ENCODE results near the gene GSTM1. TPM values are rescaled to one million over a fixed set of nuclear protein-coding genes. Genes with fewer than 3 reads are reported as not detected.

GSTM1 gene
- total RNA-seq, 1 donor from 2014 or later, result not detected

DNA sequence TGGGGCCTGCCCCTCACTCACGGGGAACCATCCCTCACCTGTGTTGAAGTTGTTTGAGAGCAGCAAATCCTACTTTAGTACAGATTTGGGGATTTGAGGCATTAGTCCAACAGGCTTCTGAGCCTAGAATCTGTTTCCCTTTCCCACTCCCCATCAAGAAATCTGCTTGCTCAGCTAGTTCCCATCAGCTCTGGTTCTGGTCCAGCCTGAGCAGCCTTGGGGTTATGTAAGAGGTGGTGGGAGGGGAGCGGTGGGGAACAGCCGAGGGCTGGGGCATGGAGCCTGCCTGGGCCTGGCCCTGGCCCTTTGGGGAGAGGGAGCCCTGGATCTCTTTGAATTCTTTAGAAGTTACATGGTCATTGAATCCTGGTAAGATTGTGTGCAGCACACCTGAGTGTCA, 28.5 kb downstream of the GSTM1 start:
- TF ChIP-seq EZH2 (IDR thresholded peaks at IDR 0.05; ENCODE audit: insufficient read depth, low read length), result no peak
- TF ChIP-seq, protein P1, sequence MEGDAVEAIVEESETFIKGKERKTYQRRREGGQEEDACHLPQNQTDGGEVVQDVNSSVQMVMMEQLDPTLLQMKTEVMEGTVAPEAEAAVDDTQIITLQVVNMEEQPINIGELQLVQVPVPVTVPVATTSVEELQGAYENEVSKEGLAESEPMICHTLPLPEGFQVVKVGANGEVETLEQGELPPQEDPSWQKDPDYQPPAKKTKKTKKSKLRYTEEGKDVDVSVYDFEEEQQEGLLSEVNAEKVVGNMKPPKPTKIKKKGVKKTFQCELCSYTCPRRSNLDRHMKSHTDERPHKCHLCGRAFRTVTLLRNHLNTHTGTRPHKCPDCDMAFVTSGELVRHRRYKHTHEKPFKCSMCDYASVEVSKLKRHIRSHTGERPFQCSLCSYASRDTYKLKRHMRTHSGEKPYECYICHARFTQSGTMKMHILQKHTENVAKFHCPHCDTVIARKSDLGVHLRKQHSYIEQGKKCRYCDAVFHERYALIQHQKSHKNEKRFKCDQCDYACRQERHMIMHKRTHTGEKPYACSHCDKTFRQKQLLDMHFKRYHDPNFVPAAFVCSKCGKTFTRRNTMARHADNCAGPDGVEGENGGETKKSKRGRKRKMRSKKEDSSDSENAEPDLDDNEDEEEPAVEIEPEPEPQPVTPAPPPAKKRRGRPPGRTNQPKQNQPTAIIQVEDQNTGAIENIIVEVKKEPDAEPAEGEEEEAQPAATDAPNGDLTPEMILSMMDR (IDR thresholded peaks at IDR 0.05; ENCODE audit: insufficient read depth, low read depth, low read length), result no peak
- H2AFZ ChIP-seq (ENCODE audit: low read depth, low read length), result no peak overlapping the region
- no peaks in the 10 kb centered on the region for H3K79me2 ChIP-seq (ENCODE audit: insufficient read depth, low read length)
- no peak overlapping the region for H3K27ac Mint-ChIP-seq (ENCODE audit: unreplicated experiment)
- DNase-seq (ENCODE audit: low read depth) (no peak), FAIRE-seq (no peak)
- no peaks in the 10 kb centered on the region for H4K20me1 ChIP-seq (ENCODE audit: insufficient read depth, low read length)
- H3K27me3 Mint-ChIP-seq (ENCODE audit: low read depth, unreplicated experiment), result peaks cover 43% of the 10 kb centered on the region
- no peak overlapping the region for H3K9ac ChIP-seq (ENCODE audit: low read length)
- no peaks in the 10 kb centered on the region for H3K36me3 Mint-ChIP-seq (ENCODE audit: low read depth, unreplicated experiment)
- no peaks in the 10 kb centered on the region for H3K27me3 ChIP-seq (ENCODE audit: insufficient read depth, low read length)
- no peaks in the 10 kb centered on the region for H3K36me3 ChIP-seq (ENCODE audit: insufficient read depth, low read length)
- H3K4me1 ChIP-seq (ENCODE audit: insufficient read depth, low read length), result peaks cover 8% of the 10 kb centered on the region
- H3K4me1 Mint-ChIP-seq (ENCODE audit: low read depth, unreplicated experiment), result peaks cover 4% of the 10 kb centered on the region
- H3K9me3 ChIP-seq (ENCODE audit: insufficient read depth, low read depth, low read length), result no peaks in the 10 kb centered on the region
- H3K9me3 Mint-ChIP-seq (ENCODE audit: unreplicated experiment), result no peaks in the 10 kb centered on the region
- no peak overlapping the region for H3K4me2 ChIP-seq (ENCODE audit: low read length)
- no peak overlapping the region for H3K4me3 Mint-ChIP-seq (ENCODE audit: unreplicated experiment)
- no peak overlapping the region for H3K27ac ChIP-seq (ENCODE audit: low read depth, low read length)
- no peak overlapping the region for H3K4me3 ChIP-seq (ENCODE audit: insufficient read depth, low read depth, low read length)

DNA sequence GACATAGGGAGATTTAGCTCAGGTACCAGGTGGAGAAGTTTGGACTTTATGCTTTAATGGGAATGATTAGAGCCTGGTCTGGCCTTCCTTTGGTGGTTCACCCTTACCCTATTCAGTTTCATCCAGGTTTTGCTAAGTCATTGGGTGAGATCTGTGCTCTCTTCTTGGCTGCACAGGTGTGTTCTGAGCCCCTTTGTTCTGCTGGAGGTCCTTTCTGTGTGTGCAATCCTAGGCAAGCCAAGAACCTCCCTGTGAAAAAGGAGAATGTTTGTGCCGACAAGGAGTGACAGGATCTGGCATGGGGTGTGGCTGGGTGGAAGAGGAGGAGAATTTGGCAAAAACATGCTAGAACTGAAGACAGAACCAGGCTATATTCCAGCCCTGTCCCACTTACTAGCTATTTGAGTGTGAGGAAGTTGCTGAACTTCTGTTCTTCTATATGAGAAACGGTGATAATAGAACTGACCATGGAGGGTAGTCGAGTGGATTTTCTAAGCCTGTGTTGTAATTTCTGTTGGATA, 29.0 kb downstream of the GSTM1 start:
- DNase-seq (ENCODE audit: low read depth) (no peak), FAIRE-seq (no peak)
- Mint-ChIP-seq H3K4me1 (ENCODE audit: low read depth, unreplicated experiment) (peaks cover 4% of the 10 kb centered on the region), H3K36me3 (ENCODE audit: low read depth, unreplicated experiment) (no peaks in the 10 kb centered on the region), H3K9me3 (ENCODE audit: unreplicated experiment) (no peaks in the 10 kb centered on the region), H3K27ac (ENCODE audit: unreplicated experiment) (no peak overlapping the region), H3K4me3 (ENCODE audit: unreplicated experiment) (no peak overlapping the region), H3K27me3 (ENCODE audit: low read depth, unreplicated experiment) (peaks cover 43% of the 10 kb centered on the region)
- H3K4me1 ChIP-seq (ENCODE audit: insufficient read depth, low read length), result peaks cover 8% of the 10 kb centered on the region
- H3K9ac ChIP-seq (ENCODE audit: low read length), result no peak overlapping the region
- no peak overlapping the region for H3K4me2 ChIP-seq (ENCODE audit: low read length)
- no peaks in the 10 kb centered on the region for H3K9me3 ChIP-seq (ENCODE audit: insufficient read depth, low read depth, low read length)
- TF ChIP-seq EZH2 (IDR thresholded peaks at IDR 0.05; ENCODE audit: insufficient read depth, low read length), result no peak
- TF ChIP-seq, protein P1 (IDR thresholded peaks at IDR 0.05; ENCODE audit: insufficient read depth, low read depth, low read length), result no peak
- no peaks in the 10 kb centered on the region for H3K79me2 ChIP-seq (ENCODE audit: insufficient read depth, low read length)
- H3K36me3 ChIP-seq (ENCODE audit: insufficient read depth, low read length), result no peaks in the 10 kb centered on the region
- no peaks in the 10 kb centered on the region for H4K20me1 ChIP-seq (ENCODE audit: insufficient read depth, low read length)
- no peak overlapping the region for H3K4me3 ChIP-seq (ENCODE audit: insufficient read depth, low read depth, low read length)
- no peak overlapping the region for H3K27ac ChIP-seq (ENCODE audit: low read depth, low read length)
- no peak overlapping the region for H2AFZ ChIP-seq (ENCODE audit: low read depth, low read length)
- H3K27me3 ChIP-seq (ENCODE audit: insufficient read depth, low read length), result no peaks in the 10 kb centered on the region

DNA sequence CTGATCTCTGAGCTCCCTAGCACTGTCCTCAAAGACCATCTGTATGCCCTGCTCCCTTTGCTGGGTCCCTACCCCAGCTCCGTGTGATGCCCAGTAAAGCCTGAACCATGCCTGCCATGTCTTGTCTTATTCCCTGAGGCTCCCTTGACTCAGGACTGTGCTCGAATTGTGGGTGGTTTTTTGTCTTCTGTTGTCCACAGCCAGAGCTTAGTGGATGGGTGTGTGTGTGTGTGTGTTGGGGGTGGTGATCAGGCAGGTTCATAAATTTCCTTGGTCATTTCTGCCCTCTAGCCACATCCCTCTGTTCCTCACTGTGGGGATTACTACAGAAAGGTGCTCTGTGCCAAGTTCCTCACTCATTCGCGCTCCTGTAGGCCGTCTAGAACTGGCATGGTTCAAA, 30.1 kb downstream of the GSTM1 start:
- DNase-seq (ENCODE audit: low read depth) (no peak), FAIRE-seq (no peak)
- no peaks in the 10 kb centered on the region for H3K9me3 ChIP-seq (ENCODE audit: insufficient read depth, low read depth, low read length)
- no peak overlapping the region for H3K27ac ChIP-seq (ENCODE audit: low read depth, low read length)
- H2AFZ ChIP-seq (ENCODE audit: low read depth, low read length), result no peak overlapping the region
- H3K79me2 ChIP-seq (ENCODE audit: insufficient read depth, low read length), result no peaks in the 10 kb centered on the region
- no peak for TF ChIP-seq EZH2 (IDR thresholded peaks at IDR 0.05; ENCODE audit: insufficient read depth, low read length)
- TF ChIP-seq, protein P1 (IDR thresholded peaks at IDR 0.05; ENCODE audit: insufficient read depth, low read depth, low read length), result no peak
- no peak overlapping the region for H3K4me3 ChIP-seq (ENCODE audit: insufficient read depth, low read depth, low read length)
- peaks cover 6% of the 10 kb centered on the region for H3K4me1 ChIP-seq (ENCODE audit: insufficient read depth, low read length)
- H3K36me3 ChIP-seq (ENCODE audit: insufficient read depth, low read length), result no peaks in the 10 kb centered on the region
- no peaks in the 10 kb centered on the region for H3K9me3 Mint-ChIP-seq (ENCODE audit: unreplicated experiment)
- no peaks in the 10 kb centered on the region for H4K20me1 ChIP-seq (ENCODE audit: insufficient read depth, low read length)
- H3K36me3 Mint-ChIP-seq (ENCODE audit: low read depth, unreplicated experiment), result no peaks in the 10 kb centered on the region
- no peaks in the 10 kb centered on the region for H3K27me3 ChIP-seq (ENCODE audit: insufficient read depth, low read length)
- H3K4me1 Mint-ChIP-seq (ENCODE audit: low read depth, unreplicated experiment), result peaks cover 4% of the 10 kb centered on the region
- H3K4me3 Mint-ChIP-seq (ENCODE audit: unreplicated experiment), result no peak overlapping the region
- peaks cover 43% of the 10 kb centered on the region for H3K27me3 Mint-ChIP-seq (ENCODE audit: low read depth, unreplicated experiment)
- no peak overlapping the region for H3K4me2 ChIP-seq (ENCODE audit: low read length)
- H3K27ac Mint-ChIP-seq (ENCODE audit: unreplicated experiment), result no peak overlapping the region
- no peak overlapping the region for H3K9ac ChIP-seq (ENCODE audit: low read length)

Measured in astrocyte (in vitro differentiated cells and primary cell).